Liver (tissue), 9 donors: ENCODE results near the gene NR2F1. TPM values are rescaled to one million over a fixed set of nuclear protein-coding genes. Genes with fewer than 3 reads are reported as not detected.

Source experiments
- DNase-seq: peaks from one replicate; pipeline ENCODE4 v3.0.0-alpha.2; 2017; ENCODE audit warnings: low spot score
- H3K27ac ChIP-seq, 2 donors: one replicate each; pipeline ENCODE4 v1.7.0; 2013; ENCODE audit warnings: inconsistent platforms in 2 of 2, low read length in 2 of 2, control low read depth in 1 of 2, low read depth in 1 of 2, mild to moderate bottlenecking in 1 of 2
- H3K27me3 ChIP-seq, 4 donors: one replicate each; pipeline versions ENCODE4 v1.6.1 to v1.7.0; 2013; ENCODE audit warnings: low read length in 3 of 4, inconsistent platforms in 1 of 4, mild to moderate bottlenecking in 1 of 4, moderate library complexity in 1 of 4; ENCODE audit not compliant: control insufficient read depth in 4 of 4, insufficient read depth in 4 of 4
- H3K36me3 ChIP-seq, 4 donors: one replicate each; pipeline versions ENCODE4 v1.6.1 to v1.7.0; 2013; ENCODE audit warnings: low read length in 3 of 4, mild to moderate bottlenecking in 3 of 4, low read depth in 1 of 4, moderate library complexity in 1 of 4; ENCODE audit not compliant: control insufficient read depth in 4 of 4, insufficient read depth in 3 of 4
- H3K4me1 ChIP-seq, 4 donors: one replicate each; pipeline versions ENCODE4 v1.6.1 to v1.7.0; 2013; ENCODE audit warnings: low read length in 3 of 4, mild to moderate bottlenecking in 3 of 4, moderate library complexity in 1 of 4; ENCODE audit not compliant: control insufficient read depth in 4 of 4, insufficient read depth in 4 of 4
- H3K4me3 ChIP-seq, 3 donors: one replicate each; pipeline versions ENCODE4 v1.6.1 to v1.7.0; 2013; ENCODE audit warnings: low read length in 3 of 3, control low read depth in 1 of 3, low read depth in 1 of 3, mild to moderate bottlenecking in 1 of 3
- H3K9ac ChIP-seq, 2 donors: one replicate each; pipeline ENCODE4 v1.7.0; 2013; ENCODE audit warnings: low read length in 2 of 2, mild to moderate bottlenecking in 2 of 2, moderate library complexity in 2 of 2, control low read depth in 1 of 2, low read depth in 1 of 2
- H3K9me3 ChIP-seq, 4 donors: one replicate each; pipeline versions ENCODE4 v1.6.1 to v1.7.0; 2013; ENCODE audit warnings: low read length in 3 of 4; ENCODE audit not compliant: control insufficient read depth in 4 of 4
- CTCF ChIP-seq: fragments of 150-350 bp; IDR thresholded peaks from 2 replicates; pipeline ENCODE4 v1.5.1; 2017; ENCODE audit warnings: improper control_type of control experiment, low read depth, low read length; ENCODE audit not compliant: missing input control
- EGR1 ChIP-seq, 2 donors: IDR thresholded peaks; 2 replicates each; pipeline ENCODE4 v1.6.1; 2016 to 2018; ENCODE audit warnings: antibody characterized with exemption in 2 of 2, low read depth in 2 of 2
- GABPA ChIP-seq, 2 donors: IDR thresholded peaks in 1 of 2; conservative IDR thresholded peaks in 1 of 2; 2 replicates each; pipeline ENCODE4 v1.6.1; 2016; ENCODE audit warnings: antibody characterized with exemption in 2 of 2, mild to moderate bottlenecking in 1 of 2, moderate library complexity in 1 of 2
- HNF4A ChIP-seq, 2 donors: conservative IDR thresholded peaks; 2 replicates each; pipeline ENCODE4 v1.6.1; 2016; ENCODE audit warnings: antibody characterized with exemption in 2 of 2, mild to moderate bottlenecking in 2 of 2
- JUND ChIP-seq, 2 donors: IDR thresholded peaks; 2 replicates each; pipeline ENCODE4 v1.6.1; 2016; ENCODE audit warnings: antibody characterized with exemption in 2 of 2
- NR2F2 ChIP-seq: IDR thresholded peaks from 2 replicates; pipeline ENCODE4 v1.6.1; 2016; ENCODE audit warnings: antibody characterized with exemption
- RAD21 ChIP-seq, 2 donors: IDR thresholded peaks; 2 replicates each; pipeline ENCODE4 v1.6.1; 2016; ENCODE audit warnings: antibody characterized with exemption in 2 of 2, mild to moderate bottlenecking in 2 of 2
- REST ChIP-seq: IDR thresholded peaks from 2 replicates; pipeline ENCODE4 v1.6.1; 2016; ENCODE audit warnings: antibody characterized with exemption, mild to moderate bottlenecking
- RXRA ChIP-seq, 2 donors: IDR thresholded peaks; 2 replicates each; pipeline ENCODE4 v1.6.1; 2017 to 2018; ENCODE audit warnings: antibody characterized with exemption in 2 of 2, mild to moderate bottlenecking in 1 of 2
- YY1 ChIP-seq: IDR thresholded peaks from 2 replicates; pipeline ENCODE4 v1.6.1; 2016; ENCODE audit warnings: antibody characterized with exemption, mild to moderate bottlenecking
- ZBTB33 ChIP-seq: IDR thresholded peaks from 2 replicates; pipeline ENCODE4 v1.6.1; 2016; ENCODE audit warnings: antibody characterized with exemption
- WGBS: extraction: QIAGEN DNeasy Blood & Tissue Kit; methylation state at CpG from one replicate; pipeline ENCODE4 v1.1.7; 2013; 5-methylcytosine and 5-hydroxymethylcytosine counted together
- polyA plus RNA-seq, 2 donors: library from polyadenylated mRNA; stranded (reverse) in 1 of 2; unstranded in 1 of 2; fragments of 200-250 nt in 1 of 2; fragments of >200 nt in 1 of 2; fragmentation: Nextera tagmentation in 1 of 2; extraction: Ambion mirVana in 1 of 2; gene quantifications; one replicate each; pipeline versions ENCODE4 v1.2.1 to v1.2.3, GENCODE V29; 2013 to 2015
- total RNA-seq, 2 donors: library from RNA; depleted of rRNA; stranded (reverse); fragments of >200 nt; gene quantifications; one replicate each; pipeline ENCODE4 v1.2.3, GENCODE V29; 2014
- donor health status: healthy.
- donor health status: healthy.
- donor health status: healthy.
- donor health status: healthy.
- donor health status: healthy.

The NR2F1 gene
- total and polyA plus RNA-seq, 4 donors: 3.9 to 13.0 (median 10.6) TPM

GRCh38 chr5:93610581-93611272 lies 27.7 kb downstream of the NR2F1 start (continued):
- no peak for TF ChIP-seq CTCF
- TF ChIP-seq ZBTB33: no peak

GRCh38 chr5:93611273-93611975 lies 28.4 kb downstream of the NR2F1 start:
- no peak overlapping the region for H3K4me3 ChIP-seq
- WGBS: 10% methylated on average over 9 of the region's 9 CpGs
- peaks cover 2 to 20% (median 13%) of the 10 kb centered on the region in 4 donors for H3K4me1 ChIP-seq
- H3K27ac ChIP-seq: no peak overlapping the region
- DNase-seq: no peak
- H3K9ac ChIP-seq: no peak overlapping the region
- H3K36me3 ChIP-seq: no peaks in the 10 kb centered on the region
- peaks cover 0 to 34% (median 17%) of the 10 kb centered on the region in 4 donors for H3K27me3 ChIP-seq
- no peak for TF ChIP-seq GABPA (IDR thresholded peaks at IDR 0.05 in 1 of 2, conservative IDR thresholded peaks at IDR 0.05 in 1 of 2)
- no peak for TF ChIP-seq NR2F2
- no peak for TF ChIP-seq YY1
- no peak for TF ChIP-seq JUND (IDR thresholded peaks at IDR 0.05)
- no peak for TF ChIP-seq EGR1 (IDR thresholded peaks at IDR 0.05; ENCODE audit: low read depth in 2 of 2)
- TF ChIP-seq HNF4A (conservative IDR thresholded peaks at IDR 0.05): no peak
- no peak for TF ChIP-seq RXRA (IDR thresholded peaks at IDR 0.05)
- TF ChIP-seq REST: no peak
- no peak for TF ChIP-seq ZBTB33
- TF ChIP-seq RAD21 (IDR thresholded peaks at IDR 0.05): no peak
- H3K9me3 ChIP-seq: no peaks in the 10 kb centered on the region
